H9 (cell line): ENCODE results near the gene NUDT22. TPM values are rescaled to one million over a fixed set of nuclear protein-coding genes. Genes with fewer than 3 reads are reported as not detected.

Experiments used
- DNase-seq: peaks from one replicate; pipeline ENCODE4 v3.0.0-alpha.2; 2017
- H2AFZ ChIP-seq: one replicate; pipeline ENCODE4 v1.6.1; 2013; ENCODE audit warnings: mild to moderate bottlenecking, low read length, control low read depth, moderate library complexity
- H2AK5ac ChIP-seq: 2 replicates; pipeline ENCODE4 v1.6.1; 2013; ENCODE audit warnings: low read length, control low read depth, mixed read lengths; ENCODE audit not compliant: insufficient read length
- H2BK120ac ChIP-seq: one replicate; pipeline ENCODE4 v1.6.1; 2013; ENCODE audit warnings: low read depth, mild to moderate bottlenecking, low read length, control low read depth, inconsistent platforms; ENCODE audit not compliant: poor library complexity, severe bottlenecking
- H2BK12ac ChIP-seq: 2 replicates; pipeline ENCODE4 v1.6.1; 2013; ENCODE audit warnings: low read length, control low read depth, mixed read lengths, low read depth; ENCODE audit not compliant: insufficient read length
- H2BK15ac ChIP-seq: 2 replicates; pipeline ENCODE4 v1.6.1; 2013; ENCODE audit warnings: low read depth, low read length, control low read depth
- H2BK20ac ChIP-seq: one replicate; pipeline ENCODE4 v1.6.1; 2013; ENCODE audit warnings: low read depth, mild to moderate bottlenecking, low read length, control low read depth, inconsistent platforms; ENCODE audit not compliant: poor library complexity, severe bottlenecking
- H2BK5ac ChIP-seq: 2 replicates; pipeline ENCODE4 v1.6.1; 2013; ENCODE audit warnings: low read length, control low read depth, mixed read lengths; ENCODE audit not compliant: insufficient read length
- H3K14ac ChIP-seq: 2 replicates; pipeline ENCODE4 v1.6.1; 2013; ENCODE audit warnings: low read length, control low read depth; ENCODE audit not compliant: insufficient read depth
- H3K18ac ChIP-seq: 2 replicates; pipeline ENCODE4 v1.6.1; 2013; ENCODE audit warnings: low read depth, mild to moderate bottlenecking, mixed read lengths, low read length, control low read depth; ENCODE audit not compliant: insufficient read length
- H3K23ac ChIP-seq: 2 replicates; pipeline ENCODE4 v1.6.1; 2013; ENCODE audit warnings: low read length, control low read depth, mixed read lengths, low read depth; ENCODE audit not compliant: insufficient read length
- H3K23me2 ChIP-seq: 2 replicates; pipeline ENCODE4 v1.6.1; 2013; ENCODE audit warnings: low read depth, mild to moderate bottlenecking, mixed read lengths, low read length, control low read depth; ENCODE audit not compliant: insufficient read length, poor library complexity, severe bottlenecking
- H3K27ac ChIP-seq: 2 replicates; pipeline ENCODE4 v1.5.1; 2013; ENCODE audit warnings: low read length, control low read depth, mixed read lengths, low read depth; ENCODE audit not compliant: insufficient read length
- H3K27me3 ChIP-seq: 2 replicates; pipeline ENCODE4 v1.6.1; 2013; ENCODE audit warnings: low read length, control low read depth, inconsistent platforms; ENCODE audit not compliant: insufficient read depth
- H3K4ac ChIP-seq: 2 replicates; pipeline ENCODE4 v1.6.1; 2013; ENCODE audit warnings: low read depth, mild to moderate bottlenecking, control low read depth, inconsistent platforms, low read length, moderate library complexity
- H3K4me1 ChIP-seq: 2 replicates; pipeline ENCODE4 v1.6.1; 2013; ENCODE audit warnings: low read length, control low read depth, inconsistent platforms; ENCODE audit not compliant: insufficient read depth
- H3K4me2 ChIP-seq: 2 replicates; pipeline ENCODE4 v1.6.1; 2013; ENCODE audit warnings: low read length, control low read depth, mixed read lengths; ENCODE audit not compliant: insufficient read length, insufficient read depth
- H3K56ac ChIP-seq: 2 replicates; pipeline ENCODE4 v1.6.1; 2013; ENCODE audit warnings: low read depth, mild to moderate bottlenecking, mixed read lengths, low read length, control low read depth; ENCODE audit not compliant: insufficient read length
- H3K79me1 ChIP-seq: 2 replicates; pipeline ENCODE4 v1.6.1; 2013; ENCODE audit warnings: low read depth, mild to moderate bottlenecking, moderate library complexity, low read length, control low read depth, inconsistent platforms; ENCODE audit not compliant: insufficient read depth, poor library complexity, severe bottlenecking
- H3K79me2 ChIP-seq: 2 replicates; pipeline ENCODE4 v1.6.1; 2013; ENCODE audit warnings: low read length, control low read depth, inconsistent platforms; ENCODE audit not compliant: insufficient read depth
- H3K9ac ChIP-seq: 2 replicates; pipeline ENCODE4 v1.6.1; 2013; ENCODE audit warnings: low read length, control low read depth, mixed read lengths; ENCODE audit not compliant: insufficient read length; ENCODE audit errors: extremely low read depth
- H3K9me3 ChIP-seq: one replicate; pipeline ENCODE4 v1.6.1; 2013; ENCODE audit warnings: low read depth, low read length, inconsistent platforms; ENCODE audit not compliant: control insufficient read depth
- H3T11ph ChIP-seq: one replicate; pipeline ENCODE4 v1.6.1; 2013; ENCODE audit warnings: mild to moderate bottlenecking, low read length, control low read depth, inconsistent platforms
- H4K20me1 ChIP-seq: one replicate; pipeline ENCODE4 v1.6.1; 2013; ENCODE audit not compliant: control insufficient read depth, insufficient read length, insufficient read depth
- H4K5ac ChIP-seq: 2 replicates; pipeline ENCODE4 v1.6.1; 2013; ENCODE audit warnings: low read depth, mild to moderate bottlenecking, mixed read lengths, low read length, control low read depth; ENCODE audit not compliant: insufficient read length
- H4K8ac ChIP-seq: replicated peaks from 2 replicates; pipeline ENCODE4 v1.6.1; 2013; ENCODE audit warnings: low read length, control low read depth, mixed read lengths, low read depth; ENCODE audit not compliant: insufficient read length
- H4K91ac ChIP-seq: 2 replicates; pipeline ENCODE4 v1.6.1; 2013; ENCODE audit warnings: low read depth, mild to moderate bottlenecking, moderate library complexity, mixed read lengths, low read length, control low read depth; ENCODE audit not compliant: insufficient read length
- H3K27ac Mint-ChIP-seq, 3 experiments: 2 replicates in 2 of 3; 3 replicates in 1 of 3; pipeline ENCODE4 v1.8.0; 2020 to 2021; ENCODE audit warnings: mixed read lengths in 3 of 3, mild to moderate bottlenecking in 1 of 3, moderate library complexity in 1 of 3
- H3K27me3 Mint-ChIP-seq: 2 replicates; pipeline ENCODE4 v1.8.0; 2021; ENCODE audit warnings: low read depth, mild to moderate bottlenecking, moderate library complexity, mixed read lengths
- H3K36me3 Mint-ChIP-seq, 3 experiments: 2 replicates in 2 of 3; 3 replicates in 1 of 3; pipeline ENCODE4 v1.8.0; 2020 to 2021; ENCODE audit warnings: low read depth in 3 of 3, mixed read lengths in 3 of 3; ENCODE audit not compliant: insufficient read depth in 1 of 3
- H3K4me1 Mint-ChIP-seq, 2 experiments: 2 replicates each; pipeline ENCODE4 v1.8.0; 2020; ENCODE audit warnings: mixed read lengths in 2 of 2
- H3K4me3 Mint-ChIP-seq, 2 experiments: 2 replicates in 1 of 2; 3 replicates in 1 of 2; pipeline ENCODE4 v1.8.0; 2020 to 2021; ENCODE audit warnings: mild to moderate bottlenecking in 2 of 2, mixed read lengths in 2 of 2, moderate library complexity in 1 of 2
- H3K9me3 Mint-ChIP-seq, 2 experiments: 2 replicates in 1 of 2; 3 replicates in 1 of 2; pipeline ENCODE4 v1.8.0; 2020; ENCODE audit warnings: mild to moderate bottlenecking in 2 of 2, mixed read lengths in 2 of 2, moderate library complexity in 1 of 2
- WGBS: extraction: QIAGEN DNeasy Blood & Tissue Kit; methylation state at CpG from one replicate; pipeline ENCODE4 v1.1.7; 2013; ENCODE audit warnings: missing lambda C conversion rate, low lambda C conversion rate, mixed read lengths; ENCODE audit not compliant: insufficient read length; ENCODE audit errors: extremely low coverage; 5-methylcytosine and 5-hydroxymethylcytosine counted together
- total RNA-seq: library from RNA; stranded (reverse); gene quantifications from 2 replicates; pipeline ENCODE4 v1.2.1, GENCODE V29; 2021
- TF ChIP-seq, protein P1 (sequence below): fragments of 200-600 bp; sonication (generic); conservative IDR thresholded peaks from 3 replicates; pipeline ENCODE4 v1.8.0; 2021; ENCODE audit warnings: antibody characterized with exemption, mild to moderate bottlenecking

Gene NUDT22
- total RNA-seq, 1 experiment from 2014 or later, result 39.6 TPM

DNA sequence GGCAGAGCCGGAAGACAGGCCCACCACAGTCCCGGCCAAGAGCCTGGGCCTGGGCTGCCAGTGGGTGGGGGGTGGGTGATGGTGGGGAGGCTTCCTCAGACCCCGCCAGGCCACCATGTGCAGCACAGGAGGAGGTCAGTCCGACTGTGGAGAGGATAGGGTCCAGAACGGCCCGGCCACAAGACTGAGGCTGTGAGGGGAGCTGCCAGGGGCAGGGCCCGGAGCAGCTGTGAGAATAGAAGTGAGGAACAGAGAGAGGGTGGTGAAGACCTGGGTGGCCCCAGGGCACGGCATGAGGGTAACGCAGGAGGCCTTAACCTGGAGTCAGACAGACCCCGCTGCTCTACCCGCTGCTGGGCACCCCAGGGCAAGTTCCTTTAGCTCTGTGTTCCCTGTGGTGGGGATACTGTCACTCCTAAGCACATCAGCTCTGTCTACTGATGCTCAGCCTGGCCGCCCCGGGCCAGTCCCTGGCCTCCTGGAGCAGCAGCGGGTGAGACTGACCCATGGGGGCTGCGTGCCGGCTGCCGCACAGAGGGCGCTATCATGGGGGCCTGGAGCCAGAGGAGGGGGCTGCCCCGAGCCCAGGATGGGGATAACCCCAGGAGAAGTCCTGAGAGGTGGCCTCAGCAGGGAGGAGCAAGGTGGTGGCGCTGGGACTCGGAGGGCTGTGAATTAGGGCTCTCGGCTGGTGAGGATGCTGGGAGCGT lies 17.8 kb upstream of the NUDT22 start:
- no CpG with 5 or more reads among the region's 23 CpGs for WGBS
- no peaks in the 10 kb centered on the region for H3K27me3 Mint-ChIP-seq

More for the DNA sequence above, 17.8 kb upstream of the NUDT22 start:
- Histone ChIP-seq H3K4me2 (no peak overlapping the region), H3K14ac (no peak overlapping the region), H3K18ac (no peak overlapping the region), H3K79me1 (no peaks in the 10 kb centered on the region), H3K56ac (no peak overlapping the region), H2AFZ (no peak overlapping the region), H3K79me2 (no peaks in the 10 kb centered on the region), H3T11ph (no peak overlapping the region), H3K27ac (no peak overlapping the region), H3K4ac (no peak overlapping the region), H4K20me1 (no peaks in the 10 kb centered on the region), H2BK120ac (no peak overlapping the region), H3K9ac (no peak overlapping the region), H3K23me2 (no peaks in the 10 kb centered on the region), H2AK5ac (no peak overlapping the region), H4K91ac (no peak overlapping the region), H2BK12ac (no peak overlapping the region), H4K8ac (no peak overlapping the region), H2BK20ac (no peak overlapping the region), H4K5ac (no peak overlapping the region), H3K23ac (no peak overlapping the region), H2BK15ac (no peak overlapping the region), H3K4me1 (no peaks in the 10 kb centered on the region), H2BK5ac (no peak overlapping the region), H3K27me3 (no peaks in the 10 kb centered on the region), H3K9me3 (no peaks in the 10 kb centered on the region)
- no peak overlapping the region for H3K4me3 Mint-ChIP-seq
- no peak for DNase-seq
- TF ChIP-seq, protein P1, sequence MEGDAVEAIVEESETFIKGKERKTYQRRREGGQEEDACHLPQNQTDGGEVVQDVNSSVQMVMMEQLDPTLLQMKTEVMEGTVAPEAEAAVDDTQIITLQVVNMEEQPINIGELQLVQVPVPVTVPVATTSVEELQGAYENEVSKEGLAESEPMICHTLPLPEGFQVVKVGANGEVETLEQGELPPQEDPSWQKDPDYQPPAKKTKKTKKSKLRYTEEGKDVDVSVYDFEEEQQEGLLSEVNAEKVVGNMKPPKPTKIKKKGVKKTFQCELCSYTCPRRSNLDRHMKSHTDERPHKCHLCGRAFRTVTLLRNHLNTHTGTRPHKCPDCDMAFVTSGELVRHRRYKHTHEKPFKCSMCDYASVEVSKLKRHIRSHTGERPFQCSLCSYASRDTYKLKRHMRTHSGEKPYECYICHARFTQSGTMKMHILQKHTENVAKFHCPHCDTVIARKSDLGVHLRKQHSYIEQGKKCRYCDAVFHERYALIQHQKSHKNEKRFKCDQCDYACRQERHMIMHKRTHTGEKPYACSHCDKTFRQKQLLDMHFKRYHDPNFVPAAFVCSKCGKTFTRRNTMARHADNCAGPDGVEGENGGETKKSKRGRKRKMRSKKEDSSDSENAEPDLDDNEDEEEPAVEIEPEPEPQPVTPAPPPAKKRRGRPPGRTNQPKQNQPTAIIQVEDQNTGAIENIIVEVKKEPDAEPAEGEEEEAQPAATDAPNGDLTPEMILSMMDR, result no peak
- no peaks in the 10 kb centered on the region; a peak in 1 of 5 replicates for H3K9me3 Mint-ChIP-seq
- H3K4me1 Mint-ChIP-seq, result peaks cover 12% of the 10 kb centered on the region in 2 experiments
- H3K36me3 Mint-ChIP-seq, result peaks cover 16 to 56% (median 50%) of the 10 kb centered on the region in 3 experiments
- H3K27ac Mint-ChIP-seq, result peak overlapping the region in 2 of 3 experiments; percentile 74 to 82; a peak in 4 of 7 replicates
